Keratinocyte (primary cell): ENCODE results near the gene NR3C2. TPM values are rescaled to one million over a fixed set of nuclear protein-coding genes. Genes with fewer than 3 reads are reported as not detected.

ENCODE experiments used
- DNase-seq: peaks from one replicate; pipeline ENCODE4 v3.0.0-alpha.2; 2011; ENCODE audit warnings: low read depth, missing footprints, low spot score
- FAIRE-seq: peaks from 2 replicates; lab custom pipeline; 2011; peaks lifted over from hg19 to GRCh38; lab: Jason Lieb, UNC
- H2AFZ ChIP-seq: 2 replicates; pipeline ENCODE4 v1.6.0; 2012; ENCODE audit warnings: low read length, control low read depth, inconsistent platforms; ENCODE audit not compliant: control insufficient read depth
- H3K27ac ChIP-seq: 2 replicates; pipeline ENCODE4 v1.5.1; 2011; ENCODE audit warnings: low read length; ENCODE audit not compliant: control insufficient read depth, insufficient read depth
- H3K27me3 ChIP-seq: 3 replicates; pipeline ENCODE4 v1.6.0; 2011; ENCODE audit warnings: low read length; ENCODE audit not compliant: control insufficient read depth, insufficient read depth; ENCODE audit errors: extremely low read depth
- H3K36me3 ChIP-seq, 2 experiments: 2 replicates in 1 of 2; 3 replicates in 1 of 2; pipeline ENCODE4 v1.5.1; 2011; ENCODE audit warnings: low read length in 2 of 2, mild to moderate bottlenecking in 1 of 2; ENCODE audit not compliant: control insufficient read depth in 2 of 2, insufficient read depth in 2 of 2; ENCODE audit errors: extremely low read depth in 1 of 2
- H3K4me1 ChIP-seq: 3 replicates; pipeline ENCODE4 v1.5.1; 2011; ENCODE audit warnings: low read length; ENCODE audit not compliant: control insufficient read depth, insufficient read depth; ENCODE audit errors: extremely low read depth
- H3K4me2 ChIP-seq: 3 replicates; pipeline ENCODE4 v1.6.0; 2011; ENCODE audit warnings: low read depth, low read length; ENCODE audit not compliant: control insufficient read depth, insufficient read depth; ENCODE audit errors: extremely low read depth
- H3K4me3 ChIP-seq, 3 experiments: fragments of 200-600 bp in 1 of 3; sonication (generic) in 1 of 3; 2 replicates in 2 of 3; 3 replicates in 1 of 3; pipeline ENCODE4 v1.5.1; 2011 to 2016; ENCODE audit warnings: low read length in 3 of 3, mild to moderate bottlenecking in 3 of 3, control low read depth in 2 of 3, inconsistent platforms in 1 of 3, low read depth in 1 of 3, mixed read lengths in 1 of 3, mixed run types in 1 of 3, moderate library complexity in 1 of 3; ENCODE audit not compliant: control insufficient read depth in 2 of 3, insufficient read depth in 2 of 3; ENCODE audit errors: extremely low read depth in 1 of 3
- H3K79me2 ChIP-seq: 2 replicates; pipeline ENCODE4 v1.6.0; 2012; ENCODE audit warnings: low read length; ENCODE audit not compliant: control insufficient read depth, insufficient read depth
- H3K9ac ChIP-seq: 3 replicates; pipeline ENCODE4 v1.6.0; 2011; ENCODE audit warnings: low read length; ENCODE audit not compliant: control insufficient read depth, insufficient read depth; ENCODE audit errors: extremely low read depth
- H3K9me1 ChIP-seq: 3 replicates; pipeline ENCODE4 v1.6.0; 2011; ENCODE audit warnings: low read length; ENCODE audit not compliant: control insufficient read depth, insufficient read depth; ENCODE audit errors: extremely low read depth
- H3K9me3 ChIP-seq: 2 replicates; pipeline ENCODE4 v1.5.1; 2012; ENCODE audit warnings: low read depth, low read length; ENCODE audit not compliant: control insufficient read depth
- H4K20me1 ChIP-seq: 3 replicates; pipeline ENCODE4 v1.6.0; 2011; ENCODE audit warnings: low read length; ENCODE audit not compliant: control insufficient read depth, insufficient read depth; ENCODE audit errors: extremely low read depth
- CTCF ChIP-seq, 3 experiments: IDR thresholded peaks in 1 of 3; conservative IDR thresholded peaks in 1 of 3; optimal IDR thresholded peaks in 1 of 3; 2 replicates in 2 of 3; 3 replicates in 1 of 3; pipeline versions ENCODE3 to v1.5.1; 2011; ENCODE audit warnings: low read length in 3 of 3, mild to moderate bottlenecking in 3 of 3, moderate library complexity in 2 of 3, control low read depth in 1 of 3, inconsistent platforms in 1 of 3; ENCODE audit not compliant: insufficient read depth in 2 of 3; ENCODE audit errors: extremely low read depth in 1 of 3
- EZH2 ChIP-seq: IDR thresholded peaks from one replicate; pipeline ENCODE4 v1.6.1; 2012; ENCODE audit warnings: inconsistent platforms, mild to moderate bottlenecking, low read length, moderate library complexity
- dilution Hi-C: fragments of 300-500 bp; cut with MboI; formaldehyde crosslinking; loops from one replicate; pipeline ENCODE4 v1.7.0; 2020; ENCODE audit warnings: low sequenced_read_pairs; ENCODE audit not compliant: extremely low pct_ligation_motif_present
- polyA plus RNA-seq, 5 experiments: library from polyadenylated mRNA; depleted of rRNA in 3 of 5; stranded (reverse) in 3 of 5; stranded (forward) in 1 of 5; unstranded in 1 of 5; fragments of >200 nt; gene quantifications; 1 replicate in 1 of 5; 2 replicates in 3 of 5; 3 replicates in 1 of 5; pipeline versions ENCODE4 v1.2.1 to v1.2.3, GENCODE V29; 2011 to 2012; ENCODE audit warnings: missing spikeins in 2 of 5, low read depth in 1 of 5, low replicate concordance in 1 of 5

Gene NR3C2
- polyA plus RNA-seq, 1 donor (not counting 4 experiments of a cell fraction or from before 2014, with no cell fraction given) = 1.5 TPM

GRCh38 chr4:148364525-148364924 lies 77.7 kb downstream of the NR3C2 start:
- H3K4me1 ChIP-seq = no peaks in the 10 kb centered on the region
- dilution Hi-C loops = no loop called here
- no peak overlapping the region for H3K27ac ChIP-seq
- no peaks in the 10 kb centered on the region for H3K27me3 ChIP-seq
- DNase-seq (no peak), FAIRE-seq (no peak)
- no peaks in the 10 kb centered on the region for H4K20me1 ChIP-seq
- H2AFZ ChIP-seq = no peak overlapping the region
- H3K36me3 ChIP-seq = no peaks in the 10 kb centered on the region
- H3K4me2 ChIP-seq = no peak overlapping the region
- no peak for TF ChIP-seq EZH2
- no peak for TF ChIP-seq CTCF (optimal IDR thresholded peaks at IDR 0.05 in 1 of 3, IDR thresholded peaks at IDR 0.05 in 1 of 3, conservative IDR thresholded peaks at IDR 0.05 in 1 of 3; ENCODE audit: extremely low read depth in 1 of 3, insufficient read depth in 2 of 3, low read length in 3 of 3)
- H3K9me1 ChIP-seq = no peaks in the 10 kb centered on the region
- no peak overlapping the region for H3K9ac ChIP-seq
- H3K79me2 ChIP-seq = no peaks in the 10 kb centered on the region
- H3K9me3 ChIP-seq = no peaks in the 10 kb centered on the region
- no peak overlapping the region for H3K4me3 ChIP-seq

GRCh38 chr4:148359769-148360168 lies 82.4 kb downstream of the NR3C2 start:
- TF ChIP-seq CTCF (optimal IDR thresholded peaks at IDR 0.05 in 1 of 3, IDR thresholded peaks at IDR 0.05 in 1 of 3, conservative IDR thresholded peaks at IDR 0.05 in 1 of 3; ENCODE audit: extremely low read depth in 1 of 3, insufficient read depth in 2 of 3, low read length in 3 of 3) = no peak
- no peak for TF ChIP-seq EZH2
- Histone ChIP-seq H3K36me3 (no peaks in the 10 kb centered on the region), H3K27ac (no peak overlapping the region), H3K9ac (no peak overlapping the region), H3K79me2 (no peaks in the 10 kb centered on the region), H3K4me3 (no peak overlapping the region), H3K4me1 (no peaks in the 10 kb centered on the region), H3K9me3 (no peaks in the 10 kb centered on the region), H4K20me1 (no peaks in the 10 kb centered on the region), H3K27me3 (no peaks in the 10 kb centered on the region), H3K4me2 (no peak overlapping the region), H3K9me1 (no peaks in the 10 kb centered on the region), H2AFZ (no peak overlapping the region)
- FAIRE-seq = no peak
- no peak for DNase-seq
- dilution Hi-C loops = no loop called here
